Coronary artery (tissue), 2 donors: ENCODE results near the gene UBE2E2.

Source experiments
- DNase-seq: peaks from one replicate; pipeline ENCODE4 v3.0.0-alpha.2; 2017; ENCODE audit warnings: low spot score
- H3K27ac ChIP-seq, 2 donors: fragments of 200-600 bp; sonication (generic); one replicate each; pipeline ENCODE4 v1.5.1; 2016 to 2019
- H3K4me3 ChIP-seq: fragments of 200-600 bp; sonication (generic); 2 replicates; pipeline ENCODE4 v1.5.1; 2016; ENCODE audit warnings: mild to moderate bottlenecking, moderate library complexity
- CTCF ChIP-seq: fragments of 200-600 bp; sonication (generic); IDR thresholded peaks from one replicate; pipeline ENCODE4 v1.5.1; 2019; ENCODE audit warnings: antibody characterized with exemption

Gene UBE2E2

GRCh38 chr3:23277688-23278087 lies 74.6 kb downstream of the UBE2E2 start:
- no peak for DNase-seq
- no peak overlapping the region for H3K4me3 ChIP-seq
- H3K27ac ChIP-seq: no peak overlapping the region
- TF ChIP-seq CTCF: no peak

GRCh38 chr3:23283625-23284024 lies 80.5 kb downstream of the UBE2E2 start:
- no peak for TF ChIP-seq CTCF
- Histone ChIP-seq H3K4me3 (no peak overlapping the region), H3K27ac (no peak overlapping the region)
- no peak for DNase-seq

GRCh38 chr3:23288286-23288685 lies 85.2 kb downstream of the UBE2E2 start:
- no peak for DNase-seq
- TF ChIP-seq CTCF: no peak
- Histone ChIP-seq H3K4me3 (no peak overlapping the region), H3K27ac (no peak overlapping the region)

GRCh38 chr3:23288715-23289114 lies 85.6 kb downstream of the UBE2E2 start:
- Histone ChIP-seq H3K4me3 (no peak overlapping the region), H3K27ac (no peak overlapping the region)
- TF ChIP-seq CTCF: no peak
- DNase-seq: no peak

- DNase-seq: no peak
- no peak for TF ChIP-seq CTCF
- Histone ChIP-seq H3K27ac (no peak overlapping the region), H3K4me3 (no peak overlapping the region)
These were observed 89.3 kb downstream of the UBE2E2 start for GRCh38 chr3:23292432-23292831.

- no peak for DNase-seq
- Histone ChIP-seq H3K4me3 (no peak overlapping the region), H3K27ac (no peak overlapping the region)
- TF ChIP-seq CTCF: no peak
These were observed 91.8 kb downstream of the UBE2E2 start for GRCh38 chr3:23294770-23295387.

GRCh38 chr3:23301819-23302218 lies 98.7 kb downstream of the UBE2E2 start:
- Histone ChIP-seq H3K27ac (no peak overlapping the region), H3K4me3 (no peak overlapping the region)
- DNase-seq: no peak
- TF ChIP-seq CTCF: no peak
